Stimulated activated CD4-positive, alpha-beta T cell treated with anti-CD3 and anti-CD28 coated beads, TNF-alpha, amount 100 ng/mL, for 1 hour (primary cell): ENCODE measurements around the gene MYL11.

Source experiments
- DNase-seq, 3 donors: peaks; one replicate each; pipeline ENCODE4 v3.0.0-alpha.2; 2020; ENCODE audit warnings: low read depth in 3 of 3, low spot score in 1 of 3

MYL11 gene

DNA sequence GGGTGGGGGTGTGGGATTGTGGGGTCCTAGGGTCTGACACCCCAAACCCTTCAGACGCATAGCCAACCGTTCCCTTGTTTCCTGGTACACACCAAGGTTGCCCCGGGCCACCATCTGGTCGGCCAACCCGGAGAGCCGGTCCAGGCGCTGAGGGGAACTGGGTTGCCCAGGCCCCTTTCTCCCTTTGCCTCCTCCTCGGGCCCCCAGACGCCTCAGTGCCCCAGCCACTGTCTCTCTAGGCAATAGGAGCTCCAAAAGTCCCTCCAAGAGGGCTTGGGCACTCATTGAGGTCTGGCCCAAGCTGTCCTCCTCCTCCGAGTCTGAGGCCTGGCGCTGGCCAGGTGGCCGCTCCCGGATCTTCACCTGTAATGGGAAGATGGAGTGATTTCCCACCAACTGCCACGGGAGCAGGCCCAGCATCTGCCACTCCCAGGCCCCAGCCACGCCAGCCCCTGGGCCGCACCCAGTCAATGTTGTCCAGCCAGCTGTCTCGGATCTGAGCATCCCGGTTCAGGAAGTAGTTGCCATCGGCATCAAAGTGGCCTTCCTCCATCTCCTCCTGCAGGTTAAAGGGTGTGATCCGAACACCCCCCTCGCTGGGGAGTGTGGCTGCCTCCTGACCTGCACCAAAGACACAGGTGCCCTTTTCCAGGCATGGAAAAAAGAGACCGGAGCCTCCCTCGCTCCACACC, 21.0 kb upstream of the MYL11 start:
- DNase-seq: no peak

DNA sequence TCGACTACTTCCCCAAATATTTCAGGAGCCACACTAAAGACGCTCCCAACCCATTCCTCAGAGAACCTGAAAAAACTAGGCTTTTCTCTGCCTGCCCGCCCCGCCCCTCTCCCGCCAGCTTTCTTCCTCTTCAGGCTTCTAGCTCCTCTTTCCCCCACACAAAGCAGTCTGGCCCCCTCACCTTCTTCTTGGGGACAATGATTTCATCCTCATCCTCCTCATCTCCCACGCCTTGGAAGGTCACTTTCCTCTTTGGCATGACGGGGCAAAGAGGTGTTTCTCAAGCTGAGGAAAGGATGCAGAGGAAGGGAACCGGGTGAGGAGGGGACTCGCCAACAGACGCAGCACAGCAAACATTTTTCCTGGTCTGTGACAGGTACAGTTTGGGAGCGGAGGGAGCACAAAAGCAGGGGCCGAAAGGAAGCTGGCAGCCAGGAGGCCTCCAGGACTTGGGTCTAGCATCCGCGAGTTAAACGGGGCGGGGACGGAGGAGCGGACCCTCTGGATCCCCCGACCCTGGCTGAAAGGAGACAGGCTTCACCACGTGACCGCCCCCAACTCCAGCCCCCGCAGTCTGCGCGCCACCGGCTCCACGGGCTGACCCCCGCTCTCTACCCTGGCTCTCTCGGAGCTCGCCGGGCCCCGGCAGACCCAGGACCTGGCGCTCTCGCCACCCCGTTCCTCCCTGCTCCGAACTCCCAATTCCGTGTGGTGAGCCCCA, 20.0 kb upstream of the MYL11 start:
- DNase-seq: no peak

DNA sequence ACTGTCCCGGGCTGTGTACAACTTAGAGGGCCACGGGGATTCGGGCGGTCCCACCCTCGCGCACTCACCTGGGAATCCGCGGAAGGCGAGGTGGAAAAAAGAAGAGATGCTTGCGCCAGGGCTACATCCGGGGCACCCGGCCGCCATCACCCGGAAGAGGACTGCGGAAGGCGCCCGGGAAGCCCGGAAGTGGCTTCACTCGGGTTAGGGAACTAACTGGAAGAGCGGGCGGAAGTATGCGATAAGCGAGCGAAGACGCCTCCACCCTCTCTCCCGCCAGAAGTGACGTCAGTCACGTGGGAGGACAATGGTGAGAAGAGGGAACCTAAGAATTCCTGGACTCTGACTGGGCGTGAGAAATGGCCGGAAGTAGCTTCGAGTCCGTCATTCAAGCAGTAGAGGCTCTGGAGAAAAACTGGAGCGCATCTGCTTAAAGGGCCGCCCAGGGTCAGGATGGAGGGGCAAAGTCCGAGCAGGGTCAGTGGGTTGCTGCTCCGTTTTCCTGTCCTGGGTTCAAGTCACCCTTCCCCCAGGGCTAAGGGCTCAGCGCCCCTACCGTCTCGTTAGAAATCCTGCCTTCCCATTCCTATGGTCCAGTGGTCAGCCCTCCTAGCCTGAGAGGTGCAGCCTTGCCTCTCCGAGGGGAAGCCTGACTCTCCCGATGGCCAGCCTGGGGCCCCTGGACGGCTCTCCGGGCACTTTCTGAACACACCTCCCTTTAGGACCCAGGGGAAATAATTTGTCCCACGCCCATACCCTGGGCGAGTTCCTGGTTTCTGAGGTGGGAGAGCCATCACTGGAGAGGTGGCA, 19.3 kb upstream of the MYL11 start, which contains the start of gene CD2BP2:
Gene CD2BP2 (minus strand): TSS at position 165 of the 810 bp plus-strand sequence. CDS start 627 bp downstream, outside the sequence.
- DNase-seq: peak; percentile 67 to 78 (median 74)

DNA sequence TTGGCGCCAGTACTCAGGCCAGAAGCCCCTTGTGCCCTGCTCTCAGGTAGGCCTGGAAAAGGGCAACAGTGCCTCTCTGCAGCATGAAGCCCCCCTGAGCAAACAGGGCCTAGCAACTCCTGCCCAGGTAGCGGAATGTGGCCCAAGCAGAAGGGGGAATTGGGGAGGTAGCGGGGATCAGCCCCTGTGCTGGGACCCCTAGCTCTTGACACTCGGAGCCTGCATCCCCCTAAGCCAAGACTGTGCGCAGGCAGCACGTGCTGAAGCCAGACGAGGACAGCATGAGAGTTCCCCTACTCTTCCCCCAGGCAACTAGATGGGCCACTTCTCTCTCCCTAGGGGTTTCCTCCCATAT, 18.7 kb upstream of the MYL11 start:
- DNase-seq: no peak

DNA sequence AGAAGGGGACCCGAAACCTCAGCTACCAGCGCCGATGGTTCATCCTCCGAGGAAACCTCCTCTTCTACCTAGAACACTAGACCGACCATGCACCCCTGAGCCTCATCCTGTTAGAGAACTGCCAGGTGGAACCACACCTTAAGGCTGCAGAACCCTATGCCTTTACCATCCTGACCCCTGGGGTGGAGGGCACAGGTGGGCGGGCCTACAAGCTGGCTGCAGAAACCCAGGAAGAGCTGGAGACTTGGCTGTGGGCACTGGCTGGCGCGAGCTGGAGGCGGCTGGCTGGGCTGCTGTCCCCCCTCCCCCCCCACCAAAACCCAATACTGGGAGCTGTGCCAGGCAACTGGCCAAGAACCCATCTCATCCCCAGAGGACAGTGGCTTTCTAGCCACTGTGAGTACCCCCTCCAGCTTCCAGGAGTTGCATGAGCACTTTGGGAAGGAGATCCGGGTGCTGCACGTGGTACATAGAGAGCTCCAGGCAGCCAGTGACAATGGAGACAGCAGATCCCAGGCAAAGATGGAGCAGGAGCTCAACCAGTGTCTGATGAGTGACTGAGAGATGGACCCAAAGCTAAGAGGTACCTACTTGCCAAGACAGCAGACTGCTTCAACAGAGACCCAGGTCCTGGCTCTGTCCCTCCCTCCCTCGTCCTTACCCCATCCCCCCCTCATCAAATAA, 18.1 kb upstream of the MYL11 start:
- no peak for DNase-seq

DNA sequence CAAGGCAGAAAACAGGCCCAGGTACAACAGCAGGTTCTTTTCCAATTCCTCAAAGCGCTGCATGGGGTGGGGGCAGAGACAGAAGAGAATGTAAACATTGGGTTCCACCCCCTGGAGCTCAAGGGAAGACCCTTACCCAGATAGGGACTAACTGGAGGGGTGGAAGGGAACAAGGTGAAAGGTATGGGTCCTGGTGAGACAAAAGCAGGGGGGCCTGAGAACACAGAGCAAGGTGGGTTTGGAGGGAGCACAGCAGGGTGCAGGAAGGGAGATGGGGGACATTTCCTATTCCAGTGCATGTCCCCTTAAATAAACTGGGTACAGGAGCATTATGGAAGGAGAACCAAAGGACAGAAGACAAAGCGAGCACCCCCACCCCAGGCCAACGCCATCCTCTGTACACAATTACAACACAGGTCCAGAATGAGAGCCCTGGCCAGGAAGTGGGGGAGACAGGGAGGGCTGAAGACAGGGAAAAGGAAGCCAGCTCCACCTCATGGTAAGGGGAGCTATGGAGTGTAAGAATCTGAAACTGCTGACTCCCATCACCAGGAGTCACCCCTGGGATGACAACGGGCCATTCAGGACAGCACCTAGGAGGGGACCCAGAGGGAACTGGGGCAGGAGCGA, 17.4 kb upstream of the MYL11 start:
- no peak for DNase-seq

DNA sequence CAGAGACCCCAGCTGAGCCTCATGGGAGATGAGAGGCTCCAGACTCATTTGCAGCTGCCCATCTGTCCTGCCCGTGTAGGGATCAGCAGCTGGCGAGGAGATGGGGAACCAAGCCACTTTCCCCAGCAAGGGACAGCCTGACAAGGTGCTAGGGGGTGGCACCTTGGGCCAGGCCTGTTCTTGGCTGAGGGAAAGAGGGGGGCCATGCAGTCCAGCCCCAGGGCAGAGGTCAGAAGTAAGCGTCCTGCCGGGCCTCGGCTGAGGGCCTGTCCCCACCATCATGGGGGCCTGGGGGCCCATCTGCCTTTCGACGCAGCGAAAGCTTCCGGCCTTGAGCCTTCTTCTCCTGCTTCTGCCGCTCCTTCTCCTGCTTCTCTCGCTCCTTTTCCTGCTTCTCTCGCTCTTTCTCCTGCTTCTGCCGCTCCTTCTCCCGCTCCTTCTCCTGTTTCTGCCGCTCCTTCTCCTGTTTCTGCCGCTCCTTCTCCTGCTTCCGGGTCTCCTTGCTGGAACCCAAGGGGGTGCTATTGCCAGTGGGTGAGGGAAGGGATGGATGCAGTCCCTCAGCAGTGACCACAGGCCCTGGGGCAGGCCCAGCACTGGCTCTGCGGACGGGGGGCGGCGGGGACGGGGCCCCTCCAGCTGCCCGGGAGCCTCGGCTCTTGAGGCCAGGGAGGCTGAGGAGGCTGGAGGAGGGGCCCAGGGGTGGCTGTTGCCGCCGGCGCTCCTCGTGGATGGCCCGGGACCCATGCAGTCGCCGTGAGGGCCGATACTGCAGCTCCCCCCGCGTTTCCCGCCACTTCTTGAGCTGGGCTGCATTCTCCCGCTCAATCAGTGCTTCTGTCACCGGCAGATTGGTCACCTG, 16.7 kb upstream of the MYL11 start:
- no peak for DNase-seq

DNA sequence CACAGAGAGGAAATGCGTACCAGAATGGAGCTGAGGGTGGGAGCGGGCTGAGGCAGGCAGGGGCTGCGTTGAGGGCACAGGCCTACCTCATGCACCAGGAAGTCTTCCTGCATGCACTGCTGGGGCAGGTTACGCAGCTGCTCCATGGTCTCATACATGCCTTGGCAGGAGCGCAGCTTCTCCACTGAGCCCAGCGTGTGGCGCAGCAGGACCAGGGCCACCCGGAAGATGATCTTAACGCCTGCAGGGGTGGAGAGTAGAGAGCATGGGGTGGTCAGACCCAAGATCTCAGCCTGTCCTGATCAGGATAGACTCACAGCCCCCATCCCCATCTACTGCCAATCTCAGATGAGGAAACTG, 16.0 kb upstream of the MYL11 start:
- no peak for DNase-seq

DNA sequence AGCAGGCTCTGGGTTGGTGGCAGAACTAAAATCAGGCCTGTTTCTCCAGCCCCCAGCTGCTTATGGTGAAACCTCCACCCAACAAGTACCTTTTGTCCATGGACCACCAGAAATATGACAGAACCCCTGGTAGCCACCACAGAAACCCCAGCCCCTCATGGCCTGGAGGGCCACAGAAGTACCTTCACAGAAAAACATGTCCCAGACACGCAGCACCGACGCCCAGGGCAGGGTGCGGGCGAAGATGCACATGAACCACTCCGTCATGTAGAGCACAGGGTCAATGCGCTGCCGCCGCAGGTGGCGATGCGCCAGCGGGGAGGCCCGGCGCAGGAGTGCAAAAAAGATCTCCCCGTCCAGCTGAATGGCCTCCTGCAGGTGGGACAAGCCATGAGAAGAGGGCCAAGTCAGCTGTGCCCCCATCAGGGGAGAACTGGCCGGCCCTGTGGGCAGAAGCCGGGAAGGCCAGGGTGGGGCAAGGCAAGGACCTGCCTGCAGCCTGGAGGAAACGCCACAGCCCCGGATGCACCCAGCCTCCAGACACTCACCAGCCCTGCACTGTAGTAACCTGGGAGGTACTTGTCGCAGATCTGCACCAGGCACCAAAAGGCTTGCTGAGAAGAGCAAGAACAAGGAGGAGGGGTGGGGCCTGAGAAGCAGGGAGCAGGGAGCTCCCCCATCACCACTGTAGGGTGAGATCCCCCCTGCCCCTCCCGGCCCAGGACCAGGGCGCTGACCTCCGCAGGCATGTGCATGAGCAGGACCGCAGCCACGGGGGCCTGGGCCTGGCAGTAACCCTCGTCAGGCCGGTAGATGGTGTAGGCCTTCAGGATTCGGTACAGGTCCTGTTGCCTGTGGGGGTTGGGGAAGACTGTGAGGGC, 15.4 kb upstream of the MYL11 start:
- DNase-seq: no peak

DNA sequence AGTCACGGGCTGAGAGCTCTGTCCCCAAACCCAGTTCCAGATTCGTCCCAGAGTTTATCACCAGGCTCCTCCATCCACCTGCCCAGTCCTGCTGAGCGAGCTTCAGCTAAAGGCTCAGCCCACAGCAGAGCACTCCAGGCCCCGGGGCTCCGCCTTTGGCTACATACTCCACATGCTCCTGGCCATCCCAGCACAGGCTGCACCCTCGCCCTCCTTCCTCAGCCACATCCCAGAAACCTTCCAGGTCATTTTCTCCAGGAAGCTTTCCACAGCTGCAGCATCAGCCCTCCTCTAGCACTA, 14.8 kb upstream of the MYL11 start:
- no peak for DNase-seq

DNA sequence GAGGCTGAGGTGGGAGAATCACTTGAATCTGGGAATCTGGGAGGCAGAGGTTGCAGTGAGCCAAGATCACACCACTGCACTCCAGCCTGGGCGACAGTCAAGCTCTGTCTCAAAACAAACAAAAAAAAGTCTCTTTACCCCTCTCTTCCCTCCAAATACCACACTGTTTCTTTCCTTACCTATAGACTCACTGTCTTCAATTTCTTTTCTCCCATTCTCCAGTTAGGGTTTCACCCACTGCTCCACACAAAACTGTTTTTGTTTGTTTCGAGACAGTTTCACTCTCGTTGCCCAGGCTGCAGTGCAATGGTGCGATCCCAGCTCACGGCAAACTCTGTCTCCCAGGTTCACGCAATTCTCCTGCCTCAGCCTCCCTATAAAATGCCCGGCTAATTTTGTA, 13.4 kb upstream of the MYL11 start:
- no peak for DNase-seq

DNA sequence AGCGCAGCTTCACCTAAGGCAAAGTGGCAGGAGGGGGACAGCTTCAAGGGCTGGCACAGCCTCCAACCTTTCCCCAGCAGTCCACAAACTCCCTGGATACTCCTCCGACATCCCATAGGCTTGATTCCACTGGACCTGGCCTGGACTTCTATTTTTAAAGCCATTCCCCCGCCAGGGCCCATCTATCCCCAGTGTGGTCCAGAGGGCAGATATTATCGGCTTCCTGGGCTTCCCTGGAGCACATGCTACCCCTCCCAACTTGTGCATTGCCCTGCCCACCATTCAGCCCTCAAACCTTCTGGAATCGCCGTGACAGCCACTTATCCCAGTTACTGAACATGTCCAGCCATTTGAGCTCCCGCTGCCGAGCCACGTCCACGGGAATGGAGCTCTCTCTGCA, 9.4 kb upstream of the MYL11 start:
- no peak for DNase-seq

DNA sequence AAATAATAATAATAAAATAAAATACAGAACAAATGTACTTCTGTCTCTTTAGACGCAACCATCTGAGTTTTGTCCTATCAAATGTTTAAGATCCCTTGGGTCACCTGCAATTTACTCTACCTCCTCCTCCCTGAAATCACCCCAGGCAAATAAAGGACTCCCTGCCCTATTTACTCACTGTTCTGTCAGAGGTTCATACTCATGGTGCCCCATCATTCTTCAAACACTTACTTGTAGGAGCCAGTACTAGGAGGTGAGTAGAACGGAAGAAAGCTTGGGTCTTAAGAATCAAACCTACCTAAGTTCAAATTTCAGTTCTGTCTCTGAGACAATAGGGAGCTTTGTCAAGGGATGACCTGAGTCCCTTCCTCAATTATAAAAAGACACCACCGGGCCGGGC, 8.1 kb upstream of the MYL11 start:
- DNase-seq: no peak

DNA sequence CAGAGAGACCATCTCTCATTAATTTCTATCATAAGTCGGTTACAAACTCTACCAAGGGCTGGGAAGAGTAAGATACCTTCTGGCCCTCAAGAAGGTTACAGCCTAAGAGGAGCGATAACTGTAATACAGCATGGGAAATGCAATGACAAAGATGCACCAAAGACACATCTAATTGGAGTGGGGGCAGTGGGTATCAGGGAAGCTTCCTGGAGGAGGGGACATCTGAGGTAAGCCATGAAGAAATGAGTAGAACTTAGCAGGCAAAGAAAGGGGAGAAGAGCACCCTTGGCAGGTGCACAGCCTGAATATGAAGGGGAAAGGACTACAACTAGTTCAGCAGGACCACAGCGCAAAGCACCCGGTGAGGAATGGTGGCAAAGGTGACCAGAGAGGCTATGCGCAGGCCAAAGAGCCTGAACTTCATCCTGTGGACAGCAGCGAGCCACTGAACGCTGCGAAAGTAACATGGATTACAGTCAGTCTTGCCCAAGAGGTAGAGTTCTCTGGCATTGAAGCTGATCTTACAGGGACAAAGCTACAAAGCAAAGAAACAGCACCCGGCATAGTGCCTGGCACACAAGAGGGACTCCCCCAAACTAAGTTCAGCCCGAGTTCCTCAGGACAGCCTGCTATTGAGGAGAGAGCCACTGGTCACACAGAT, 7.1 kb upstream of the MYL11 start:
- no peak for DNase-seq

DNA sequence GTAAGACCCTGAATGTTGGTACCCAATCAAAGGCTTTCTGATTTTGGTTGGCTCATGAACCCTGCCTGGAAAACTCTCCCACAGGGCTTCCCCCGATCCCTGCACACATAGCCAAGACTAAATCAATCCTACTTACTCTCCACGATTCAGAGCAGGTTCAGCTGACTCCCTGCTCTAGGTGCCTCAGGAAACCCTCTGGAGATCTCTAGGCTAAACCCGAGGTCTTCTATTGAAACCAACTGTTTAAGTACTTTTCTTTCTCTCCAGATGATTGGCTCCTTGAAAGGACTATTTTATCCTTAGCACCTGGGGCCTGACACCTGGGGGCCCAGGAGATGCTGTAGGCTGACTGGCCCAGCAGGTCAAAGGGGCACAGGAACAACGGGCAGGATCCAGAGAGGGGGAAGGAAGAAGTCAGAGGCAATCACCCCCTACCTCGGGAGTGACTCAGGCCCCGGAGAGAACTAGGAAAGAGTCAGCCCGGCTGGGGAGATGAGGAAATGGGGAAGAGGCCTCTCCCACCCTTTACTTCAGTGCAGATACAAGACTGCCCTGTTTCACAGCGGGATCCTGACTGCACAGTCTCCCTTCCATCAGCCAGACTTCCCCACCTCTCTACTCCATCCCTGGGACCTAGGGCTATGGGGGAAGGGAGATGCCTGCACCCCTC, 6.3 kb upstream of the MYL11 start:
- DNase-seq: no peak

DNA sequence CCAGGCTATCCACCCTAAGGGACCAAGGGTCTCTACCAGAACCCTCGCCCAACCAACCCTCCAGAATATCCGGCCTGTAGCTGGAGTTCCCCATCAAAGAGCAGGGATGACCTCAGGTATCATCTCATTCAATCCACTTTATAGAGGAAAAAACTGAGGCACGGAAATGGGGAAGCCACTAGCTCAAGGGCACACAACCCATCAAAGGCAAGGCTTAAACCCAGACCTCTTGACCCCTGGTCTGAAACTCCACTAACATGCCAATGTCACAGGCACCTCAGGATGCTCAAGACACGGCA, 5.9 kb upstream of the MYL11 start:
- no peak for DNase-seq

DNA sequence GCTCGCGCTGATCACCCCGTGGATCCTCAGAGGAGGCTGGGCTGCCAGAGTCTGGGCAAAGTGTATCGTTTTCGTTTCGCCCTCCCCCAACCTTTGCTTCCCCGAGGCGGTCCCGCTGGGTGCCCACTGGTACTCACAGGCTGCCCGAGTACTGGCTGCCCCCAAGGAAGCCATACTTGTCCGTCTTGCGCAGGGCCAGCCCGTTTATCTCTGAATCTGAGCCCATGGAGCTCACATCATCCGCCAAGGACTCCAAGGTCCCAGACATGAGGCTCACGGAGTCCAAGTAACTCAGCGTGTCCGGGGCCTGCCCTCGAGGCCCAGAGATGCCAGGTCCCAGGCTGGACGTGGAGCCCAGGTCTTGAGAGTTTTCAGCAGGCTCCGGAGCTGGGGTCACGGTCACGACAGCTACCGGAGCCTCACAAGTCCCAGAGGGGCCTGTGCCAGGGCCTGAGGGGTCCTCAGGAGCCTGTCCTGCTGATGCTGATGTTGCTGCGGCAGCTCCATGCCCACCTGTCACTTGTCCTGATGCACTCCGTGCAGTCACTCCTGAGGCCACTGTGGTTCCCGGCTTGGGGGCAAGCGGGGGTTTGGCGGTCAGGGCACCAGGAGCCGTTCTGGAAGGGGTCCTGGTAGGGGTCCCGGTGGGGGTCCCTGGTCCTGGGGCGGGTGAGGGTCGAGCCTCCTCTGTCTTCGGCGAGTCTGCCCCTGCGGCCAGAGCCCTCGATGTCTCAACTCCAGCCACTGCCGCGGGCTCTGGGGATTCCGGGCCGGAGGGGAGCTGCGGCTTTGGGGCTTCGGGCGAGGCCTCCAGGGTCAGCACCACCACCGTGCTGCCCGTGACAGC, 5.3 kb upstream of the MYL11 start:
- DNase-seq: no peak
